NB4 (cell line): Measurements from ENCODE around the gene DLGAP4.

ENCODE experiments used
- CTCF ChIP-seq: IDR thresholded peaks from one replicate; pipeline ENCODE4 v1.5.1; 2012; ENCODE audit warnings: low read depth, low read length
- MYC ChIP-seq: IDR thresholded peaks from 2 replicates; pipeline ENCODE4 v1.6.1; 2011; ENCODE audit warnings: low read depth, low read length
- POLR2A ChIP-seq: IDR thresholded peaks from 2 replicates; pipeline ENCODE4 v1.6.1; 2011; ENCODE audit warnings: mild to moderate bottlenecking; ENCODE audit not compliant: insufficient read length; ENCODE audit errors: extremely low read depth

GRCh38 chr20:36361406-36361805 lies 55.3 kb downstream of the DLGAP4 start:
- TF ChIP-seq CTCF (no peak), MYC (no peak), POLR2A (no peak)
